Transverse colon (tissue), 4 donors: ENCODE measurements around the gene RPL18A. TPM values are rescaled to one million over a fixed set of nuclear protein-coding genes. Genes with fewer than 3 reads are reported as not detected.

Experiments
- DNase-seq: peaks from one replicate; pipeline ENCODE4 v3.0.0-alpha.2; 2019
- H3K27ac ChIP-seq, 4 donors: fragments of 200-600 bp; sonication (generic); 2 replicates each; pipeline ENCODE4 v1.5.1; 2016 to 2018; ENCODE audit warnings: inconsistent platforms in 4 of 4
- H3K27me3 ChIP-seq: fragments of 200-600 bp; sonication (generic); 2 replicates; pipeline ENCODE4 v1.5.1; 2017; ENCODE audit warnings: inconsistent platforms
- H3K36me3 ChIP-seq, 4 donors: fragments of 200-600 bp; sonication (generic); 2 replicates each; pipeline ENCODE4 v1.5.1; 2017 to 2019; ENCODE audit warnings: inconsistent platforms in 4 of 4
- H3K4me1 ChIP-seq, 4 donors: fragments of 200-600 bp; sonication (generic); 2 replicates each; pipeline ENCODE4 v1.5.1; 2017 to 2020; ENCODE audit warnings: inconsistent platforms in 4 of 4
- H3K4me3 ChIP-seq, 4 donors: fragments of 200-600 bp; sonication (generic); 1 replicate in 1 of 4; 2 replicates in 3 of 4; pipeline versions ENCODE4 v1.5.1 to v1.6.1; 2017 to 2019; ENCODE audit warnings: inconsistent platforms in 4 of 4
- H3K9me3 ChIP-seq, 2 donors: fragments of 200-600 bp; sonication (generic); 2 replicates each; pipeline ENCODE4 v1.5.1; 2017 to 2019; ENCODE audit warnings: inconsistent platforms in 2 of 2
- EP300 ChIP-seq: sonication (generic); formaldehyde crosslinking; IDR thresholded peaks from one replicate; pipeline ENCODE4 v1.6.1; 2017; ENCODE audit warnings: antibody characterized with exemption, low read depth
- POLR2A ChIP-seq: fragments of 450-650 bp; IDR thresholded peaks from one replicate; pipeline ENCODE4 v1.6.1; 2016; ENCODE audit warnings: antibody characterized with exemption, mild to moderate bottlenecking, moderate library complexity
- POLR2AphosphoS5 ChIP-seq, 3 donors: sonication (generic); formaldehyde crosslinking; IDR thresholded peaks; one replicate each; pipeline ENCODE4 v1.6.1; 2016; ENCODE audit warnings: antibody characterized with exemption in 3 of 3
- WGBS, 2 donors: methylation state at CpG; one replicate each; pipeline ENCODE4 v1.1.5; 2018; ENCODE audit warnings: low coverage in 1 of 2; 5-methylcytosine and 5-hydroxymethylcytosine counted together
- in situ Hi-C, 4 donors: fragments of 200-750 bp; cut with MboI; loops; one replicate each; pipeline versions ENCODE4 v1.15.0 to v1.15.1; 2017; ENCODE audit warnings: low sequenced_read_pairs in 3 of 4, low pct_ligation_motif_present in 1 of 4, low pct_unique_long_range_greater_than_20kb in 1 of 4
- intact Hi-C: fragments of 100-400 bp; cut with DNase I; formaldehyde crosslinking; loops from one replicate; pipeline ENCODE4 v1.15.1; 2023; ENCODE audit warnings: low total_unique reads
- total RNA-seq, 4 donors: library from RNA; depleted of rRNA; stranded (reverse); fragments of >200 nt; gene quantifications; one replicate each; pipeline ENCODE4 v1.1.0, GENCODE V29; 2016
- TF ChIP-seq, protein P1 (sequence below), 5 experiments: fragments of 200-600 bp in 3 of 5; fragments of 450-650 bp in 2 of 5; sonication (generic) in 3 of 5; IDR thresholded peaks; 1 replicate in 2 of 5; 2 replicates in 3 of 5; pipeline ENCODE4 v1.5.1; 2016 to 2017; ENCODE audit warnings: antibody characterized with exemption in 5 of 5, inconsistent platforms in 3 of 5, mild to moderate bottlenecking in 2 of 5, moderate library complexity in 1 of 5

Gene RPL18A
- total RNA-seq, 4 donors from 2014 or later, result 727 to 1,372 (median 1,071) TPM

DNA sequence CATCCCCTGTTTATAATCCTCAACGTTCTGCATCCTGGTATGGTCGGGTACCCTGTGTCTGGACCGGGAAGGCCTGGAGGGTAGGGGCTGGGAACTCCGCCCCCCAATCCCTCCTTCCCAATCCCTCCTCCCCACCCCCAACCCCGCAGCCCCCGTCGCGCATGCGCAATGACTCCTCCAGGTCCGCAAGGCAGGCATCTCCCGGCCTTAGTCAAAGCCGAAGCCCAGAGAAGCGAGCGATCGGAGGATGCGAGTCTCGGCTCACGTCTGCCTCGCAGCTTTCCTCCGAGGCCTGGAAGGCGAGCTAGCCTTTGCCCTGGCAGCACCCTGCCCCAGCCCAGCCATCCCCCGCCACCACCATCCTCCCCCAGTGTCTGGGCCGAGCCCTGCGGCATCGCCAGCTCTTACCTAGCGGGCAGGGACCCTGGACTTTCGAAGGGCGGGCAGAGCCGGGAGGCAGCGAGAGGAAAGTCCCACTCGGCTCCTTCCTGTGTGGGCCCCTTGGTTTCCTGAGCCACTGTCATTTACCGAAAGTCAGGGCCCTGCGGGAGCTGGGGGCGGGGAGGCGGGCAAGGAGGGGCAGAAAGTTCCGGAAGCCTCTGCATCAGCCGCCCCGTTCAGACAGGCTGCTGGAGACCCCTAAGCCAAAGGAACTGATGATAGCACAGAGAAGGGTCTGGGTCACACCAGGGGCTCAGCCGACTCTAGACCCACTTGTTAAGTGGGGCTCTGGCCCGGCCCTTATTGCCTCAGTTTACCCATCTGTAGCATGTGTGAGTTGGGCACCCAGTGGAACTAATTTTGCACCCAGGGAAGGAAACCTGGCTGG, 12.0 kb upstream of the RPL18A start, which contains the start of gene JAK3:
TSS of gene JAK3 (minus strand) at position 445 of the 829 bp plus-strand sequence. CDS start 3,565 bp downstream, outside the sequence.
- H3K27me3 ChIP-seq, result peaks cover 27% of the 10 kb centered on the region
- H3K9me3 ChIP-seq, result no peaks in the 10 kb centered on the region
- H3K27ac ChIP-seq, result peak within 1 kb of the TSS; percentile 69 to 83 (median 78)
- TF ChIP-seq POLR2A (peak; percentile 30), POLR2AphosphoS5 (IDR thresholded peaks at IDR 0.05) (no peak), EP300 (no peak)
- TF ChIP-seq, protein P1, sequence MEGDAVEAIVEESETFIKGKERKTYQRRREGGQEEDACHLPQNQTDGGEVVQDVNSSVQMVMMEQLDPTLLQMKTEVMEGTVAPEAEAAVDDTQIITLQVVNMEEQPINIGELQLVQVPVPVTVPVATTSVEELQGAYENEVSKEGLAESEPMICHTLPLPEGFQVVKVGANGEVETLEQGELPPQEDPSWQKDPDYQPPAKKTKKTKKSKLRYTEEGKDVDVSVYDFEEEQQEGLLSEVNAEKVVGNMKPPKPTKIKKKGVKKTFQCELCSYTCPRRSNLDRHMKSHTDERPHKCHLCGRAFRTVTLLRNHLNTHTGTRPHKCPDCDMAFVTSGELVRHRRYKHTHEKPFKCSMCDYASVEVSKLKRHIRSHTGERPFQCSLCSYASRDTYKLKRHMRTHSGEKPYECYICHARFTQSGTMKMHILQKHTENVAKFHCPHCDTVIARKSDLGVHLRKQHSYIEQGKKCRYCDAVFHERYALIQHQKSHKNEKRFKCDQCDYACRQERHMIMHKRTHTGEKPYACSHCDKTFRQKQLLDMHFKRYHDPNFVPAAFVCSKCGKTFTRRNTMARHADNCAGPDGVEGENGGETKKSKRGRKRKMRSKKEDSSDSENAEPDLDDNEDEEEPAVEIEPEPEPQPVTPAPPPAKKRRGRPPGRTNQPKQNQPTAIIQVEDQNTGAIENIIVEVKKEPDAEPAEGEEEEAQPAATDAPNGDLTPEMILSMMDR (IDR thresholded peaks at IDR 0.05), result no peak
- intact Hi-C loops (no loop called here), in situ Hi-C loops (no loop called here)
- WGBS, 2 donors, result 16 to 23% methylated on average over 6 to 25 of the region's 40 CpGs
- DNase-seq, result peak; percentile 78
- peaks cover 0 to 34% (median 6%) of the 10 kb centered on the region in 4 donors for H3K4me1 ChIP-seq
- no peaks in the 10 kb centered on the region for H3K36me3 ChIP-seq
- H3K4me3 ChIP-seq, result peak within 1 kb of the TSS; percentile 9 to 49 (median 28)

DNA sequence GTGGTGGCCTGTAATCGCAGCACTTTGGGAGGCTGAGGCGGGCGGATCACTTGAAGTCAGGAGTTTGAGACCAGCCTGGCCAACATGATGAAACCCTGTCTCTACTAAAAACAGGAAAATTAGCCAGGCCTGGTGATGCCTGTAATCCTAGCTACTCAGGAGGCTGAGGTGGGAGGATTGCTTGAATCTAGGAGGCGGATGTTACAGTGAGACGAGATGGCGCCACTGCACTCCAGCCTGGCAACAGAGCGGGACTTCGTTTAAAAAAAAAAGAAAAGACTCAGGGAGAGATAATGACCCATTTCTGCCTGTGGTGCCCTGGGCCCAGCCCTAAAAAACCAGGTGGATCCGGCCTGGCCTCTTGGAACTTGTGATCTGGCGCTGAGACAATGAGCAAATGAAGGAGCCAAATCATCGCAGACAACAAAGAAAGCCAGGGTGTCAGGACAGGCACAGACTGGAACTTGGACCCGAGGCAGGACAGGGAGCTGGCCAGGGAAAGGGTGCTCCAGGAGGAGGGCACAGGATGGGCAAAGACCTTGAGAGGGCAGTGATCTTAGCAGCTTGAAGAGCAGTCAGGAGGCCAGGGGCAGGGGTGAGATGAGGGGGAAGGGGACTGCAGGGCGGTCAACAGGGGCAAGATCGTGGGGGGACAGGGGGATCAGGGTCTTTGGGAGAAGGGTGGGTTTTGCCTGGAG, 11.0 kb upstream of the RPL18A start:
- H3K27me3 ChIP-seq, result peaks cover 24% of the 10 kb centered on the region
- no peak for DNase-seq
- WGBS, 2 donors, result 74 to 76% methylated on average over 5 to 14 of the region's 14 CpGs
- TF ChIP-seq EP300 (no peak), POLR2AphosphoS5 (IDR thresholded peaks at IDR 0.05) (no peak), POLR2A (no peak)
- TF ChIP-seq, protein P1 (IDR thresholded peaks at IDR 0.05), result no peak
- peak overlapping the region; percentile 69 to 83 (median 78) for H3K27ac ChIP-seq
- intact Hi-C loops (no loop called here), in situ Hi-C loops (no loop called here)
- H3K4me3 ChIP-seq, result no peak overlapping the region
- peaks cover 0 to 34% (median 6%) of the 10 kb centered on the region in 4 donors for H3K4me1 ChIP-seq
- H3K9me3 ChIP-seq, result no peaks in the 10 kb centered on the region
- no peaks in the 10 kb centered on the region for H3K36me3 ChIP-seq

DNA sequence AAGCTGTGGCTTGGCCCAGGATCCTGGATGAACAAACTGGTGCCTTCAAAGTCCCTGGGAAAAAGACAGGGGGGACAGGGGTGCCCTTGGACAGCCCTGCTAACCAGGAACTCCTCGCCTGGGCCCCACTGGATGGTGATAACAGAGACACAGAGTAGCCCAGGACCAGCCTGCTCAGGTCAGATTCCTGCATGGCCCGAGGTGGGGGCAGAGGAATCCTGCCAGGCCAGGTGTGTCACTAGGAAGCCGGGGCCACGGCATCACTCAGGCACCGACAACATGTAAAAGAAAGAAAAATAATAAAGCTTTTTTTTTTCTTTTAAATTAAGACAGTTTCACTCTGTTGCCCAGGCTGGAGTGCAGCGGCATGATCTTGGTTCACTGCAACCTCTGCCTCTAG, 5.6 kb upstream of the RPL18A start:
- Histone ChIP-seq H3K9me3 (no peaks in the 10 kb centered on the region), H3K4me3 (no peak overlapping the region), H3K4me1 (peaks cover 0 to 12% (median 0%) of the 10 kb centered on the region in 4 donors), H3K27me3 (no peaks in the 10 kb centered on the region), H3K27ac (no peak overlapping the region), H3K36me3 (no peaks in the 10 kb centered on the region)
- intact Hi-C loops, result loop anchor here (10.0 kb wide), 1 partner anchor 141 kb away; no protein-coding TSS in a partner anchor
- no peak for TF ChIP-seq POLR2AphosphoS5 (IDR thresholded peaks at IDR 0.05)
- TF ChIP-seq EP300, result no peak
- TF ChIP-seq, protein P1 (IDR thresholded peaks at IDR 0.05), result no peak
- no peak for TF ChIP-seq POLR2A
- no peak for DNase-seq
- in situ Hi-C loops, result loop anchor here in 2 of 4 donors (25.0 kb wide), 2 partner anchors 133 to 142 kb away; partner anchors contain the start of gene MAP1S (in 1 of the 2)
- 83 to 100% methylated on average over 2 to 6 of the region's 6 CpGs for WGBS, 2 donors
